HG03342 (cell line): ENCODE measurements around the gene DPH1.

ENCODE experiments used
- ATAC-seq: cut with Tn5 transposase; IDR thresholded peaks from one replicate; pipeline ENCODE4 v1.9.1; 2021; ENCODE audit warnings: mild to moderate bottlenecking, moderate library complexity; ENCODE audit not compliant: unreplicated experiment

The DPH1 gene

GRCh38 chr17:2059547-2060384 lies 29.8 kb downstream of the DPH1 start:
- ATAC-seq, result no peak

DNA sequence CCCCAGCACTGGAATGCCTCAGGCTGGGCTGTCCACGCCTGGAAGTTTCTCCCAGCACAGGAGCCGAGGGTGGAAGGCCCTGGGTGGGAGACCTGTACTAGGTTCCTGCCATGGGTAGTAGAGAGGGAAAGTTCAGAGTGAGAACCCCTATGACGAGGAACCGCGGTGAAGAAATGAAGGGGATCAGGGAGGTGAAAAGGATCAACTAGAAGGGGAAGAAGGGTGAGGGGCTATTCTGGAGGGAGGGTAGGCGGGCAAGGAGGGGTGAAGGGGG lies 30.4 kb downstream of the DPH1 start:
- no peak for ATAC-seq

- ATAC-seq, result no peak
Observed at GRCh38 chr17:2060681-2061440, 30.9 kb downstream of the DPH1 start.

DNA sequence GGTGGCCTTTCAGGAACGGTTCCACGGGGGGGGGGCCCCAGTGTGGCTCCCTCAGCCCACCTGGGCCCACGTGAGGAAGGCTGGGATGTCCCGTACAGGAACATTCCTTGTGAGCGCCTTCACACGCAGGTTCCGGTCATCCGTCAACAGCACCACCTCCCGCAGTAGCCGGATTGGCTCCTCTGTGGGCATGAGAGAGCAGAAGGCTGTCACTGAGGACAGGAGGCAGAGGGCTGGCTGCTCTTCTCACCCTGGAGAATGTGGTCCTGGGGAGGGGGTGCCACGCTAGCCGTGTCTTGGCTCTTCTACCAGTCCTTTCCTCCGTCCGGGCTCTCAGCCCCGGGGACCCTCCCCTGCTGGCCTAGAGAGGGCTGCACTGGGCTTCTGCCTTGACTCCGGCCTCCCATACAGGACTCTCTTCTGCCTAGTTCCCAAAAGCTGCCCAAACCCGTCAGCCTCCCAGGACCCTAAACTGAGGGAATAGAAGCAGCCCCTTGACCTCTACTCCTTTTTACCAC lies 31.5 kb downstream of the DPH1 start:
- no peak for ATAC-seq

- no peak for ATAC-seq
Observed at GRCh38 chr17:2062571-2063183, 32.7 kb downstream of the DPH1 start.

- ATAC-seq, result no peak
Observed at GRCh38 chr17:2063261-2064146, 33.6 kb downstream of the DPH1 start.

GRCh38 chr17:2064147-2064489 lies 34.2 kb downstream of the DPH1 start:
- ATAC-seq, result no peak

- ATAC-seq, result peak; percentile 22
Observed at GRCh38 chr17:2064520-2064971, 34.6 kb downstream of the DPH1 start.

DNA sequence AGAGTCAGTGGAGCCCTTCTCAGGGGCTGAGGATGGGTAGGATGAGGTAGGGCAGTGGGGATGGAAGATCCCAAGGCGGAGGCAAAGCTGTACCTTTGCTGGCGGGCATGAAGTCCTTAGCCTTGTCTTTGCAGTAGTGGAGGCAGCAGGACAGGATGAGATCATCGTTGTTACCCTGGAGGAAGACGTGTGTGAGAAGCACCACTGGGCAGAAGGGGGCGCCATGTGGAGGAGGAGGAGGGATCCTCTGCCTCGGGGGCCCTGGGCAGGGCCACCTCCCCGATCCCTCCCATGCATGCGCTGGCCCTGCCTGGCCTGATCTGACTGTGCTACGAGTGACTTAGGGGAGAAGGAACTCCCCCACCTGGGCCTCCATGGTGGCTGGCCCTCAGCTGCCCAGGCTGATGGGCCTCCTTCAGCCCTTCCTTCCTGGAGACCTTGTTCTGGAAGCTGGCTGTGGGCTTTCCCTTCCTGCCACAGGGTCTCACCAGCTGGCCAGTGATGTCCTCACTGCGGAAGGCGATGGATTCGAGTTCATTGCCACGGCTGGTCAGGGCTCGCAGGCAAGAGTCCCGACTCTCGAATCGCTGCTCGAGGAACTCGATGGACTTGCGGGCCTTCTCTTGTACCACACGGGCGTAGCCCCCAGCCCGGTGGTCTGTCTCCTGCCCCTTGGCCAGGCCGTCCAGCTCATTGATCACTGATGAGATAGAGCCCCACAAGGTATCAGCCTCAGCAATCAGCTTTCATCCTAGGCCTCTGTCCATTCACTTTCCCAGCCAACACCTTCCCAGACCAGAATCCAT lies 35.2 kb downstream of the DPH1 start:
- peak; percentile 36 for ATAC-seq

- no peak for ATAC-seq
Observed at GRCh38 chr17:2065949-2066400, 36.0 kb downstream of the DPH1 start.

- no peak for ATAC-seq
Observed at GRCh38 chr17:2067048-2067561, 37.2 kb downstream of the DPH1 start.

DNA sequence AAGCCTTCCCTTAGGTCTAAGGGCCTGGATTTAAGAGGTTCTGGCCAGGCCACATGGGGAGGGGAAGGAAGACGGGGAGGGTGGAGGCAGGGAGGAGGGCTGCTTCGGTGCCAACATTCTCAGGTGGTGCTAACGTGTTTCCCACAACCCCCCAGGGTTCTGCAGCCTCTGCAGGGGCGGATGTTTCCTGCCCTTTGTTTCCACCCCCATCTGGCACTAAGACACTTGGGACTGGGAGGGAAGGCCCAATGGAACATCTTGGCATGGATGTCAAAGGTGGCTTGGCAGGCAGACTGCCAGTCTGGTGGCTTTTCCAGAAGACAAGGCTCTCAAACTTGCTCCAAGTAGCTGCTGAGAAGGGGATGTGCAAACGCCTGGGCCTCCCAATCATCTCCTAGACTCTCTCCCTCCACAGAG lies 37.7 kb downstream of the DPH1 start:
- no peak for ATAC-seq

DNA sequence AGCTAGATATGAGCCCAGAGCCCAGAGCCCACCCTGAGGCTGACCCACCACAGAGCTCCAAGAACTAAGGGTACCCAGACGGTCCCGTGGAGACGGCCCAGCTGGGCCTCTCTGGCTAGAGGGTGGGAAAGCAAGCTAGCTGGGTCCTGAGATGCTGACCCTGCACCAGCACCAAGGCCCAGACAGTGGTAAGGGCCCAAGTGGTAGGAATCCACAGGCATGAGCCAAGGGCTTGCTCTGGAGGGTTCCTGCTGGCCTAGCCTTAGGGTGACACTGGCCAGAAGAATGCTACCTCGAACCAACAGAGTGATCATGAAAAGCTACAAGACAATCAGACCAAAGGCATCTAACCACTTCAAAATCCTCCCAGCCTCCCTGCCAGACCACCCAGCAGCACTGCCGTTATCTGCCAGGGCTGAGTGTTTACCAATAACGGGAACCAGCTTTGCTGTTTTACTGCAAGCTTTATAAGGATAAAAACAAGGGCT lies 38.1 kb downstream of the DPH1 start:
- ATAC-seq, result no peak

DNA sequence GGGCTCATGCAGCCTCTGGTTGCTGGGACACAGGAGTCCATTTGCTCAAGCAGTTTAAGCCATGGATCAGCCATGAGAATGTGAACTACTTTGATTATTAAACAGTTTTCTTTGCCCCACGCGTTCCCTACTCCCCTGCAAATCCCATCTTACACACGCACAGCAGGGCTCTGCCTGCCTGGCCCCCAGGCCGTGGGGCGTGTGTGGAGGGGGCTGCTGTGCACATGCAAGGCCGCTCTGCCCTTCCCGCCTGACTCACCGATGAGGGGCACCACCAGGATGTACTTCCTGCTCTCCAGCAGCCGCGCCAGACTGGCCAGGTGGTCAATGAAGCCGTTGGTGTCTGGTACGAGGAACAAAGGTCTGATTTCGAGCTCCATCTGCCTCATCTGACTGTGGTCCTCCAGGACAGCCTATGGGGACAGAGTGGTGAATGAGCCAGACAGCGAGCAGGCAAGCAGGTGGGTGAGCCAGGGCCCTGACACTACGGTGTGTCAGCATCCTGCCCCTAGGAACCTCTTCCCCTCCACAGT lies 38.6 kb downstream of the DPH1 start:
- ATAC-seq, result no peak

DNA sequence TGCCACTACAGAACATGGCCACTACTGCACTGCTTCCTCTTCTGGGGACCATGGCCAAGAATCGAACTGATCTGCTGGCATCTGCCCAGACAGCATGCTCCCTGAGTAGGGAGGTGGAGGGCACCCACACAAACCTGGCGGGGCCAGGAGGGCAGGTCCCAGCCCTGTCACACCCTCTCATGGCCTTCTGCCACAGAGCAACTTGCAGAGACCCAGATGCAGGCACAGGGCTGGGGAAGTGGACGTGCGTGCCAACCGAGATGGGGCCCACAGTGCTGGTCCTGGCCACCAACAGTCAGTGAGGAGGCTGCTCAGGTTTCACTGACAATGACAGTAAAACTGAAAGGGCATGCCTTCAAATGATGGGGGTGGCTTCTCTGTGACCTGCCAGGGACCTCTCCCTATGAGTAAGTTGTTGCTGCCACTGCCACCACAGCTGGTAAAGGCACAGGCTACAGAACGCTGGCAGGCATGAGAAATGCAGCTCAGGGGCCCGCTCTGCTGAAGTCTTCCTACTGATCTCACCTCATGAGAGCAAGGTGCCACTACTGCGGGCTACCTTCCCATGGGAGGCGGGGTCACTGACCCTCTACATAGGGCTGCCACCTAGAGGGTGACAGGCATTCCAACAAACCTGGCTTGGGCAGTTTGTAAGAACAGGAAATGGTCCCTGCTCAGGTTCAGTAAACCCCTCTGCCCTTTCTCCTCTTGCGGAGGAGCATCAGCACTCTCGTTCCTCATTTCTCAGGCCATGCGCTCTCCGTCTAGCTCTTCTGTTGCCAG lies 40.5 kb downstream of the DPH1 start:
- peak; percentile 68 for ATAC-seq

GRCh38 chr17:2071024-2071385 lies 41.1 kb downstream of the DPH1 start:
- ATAC-seq, result no peak

DNA sequence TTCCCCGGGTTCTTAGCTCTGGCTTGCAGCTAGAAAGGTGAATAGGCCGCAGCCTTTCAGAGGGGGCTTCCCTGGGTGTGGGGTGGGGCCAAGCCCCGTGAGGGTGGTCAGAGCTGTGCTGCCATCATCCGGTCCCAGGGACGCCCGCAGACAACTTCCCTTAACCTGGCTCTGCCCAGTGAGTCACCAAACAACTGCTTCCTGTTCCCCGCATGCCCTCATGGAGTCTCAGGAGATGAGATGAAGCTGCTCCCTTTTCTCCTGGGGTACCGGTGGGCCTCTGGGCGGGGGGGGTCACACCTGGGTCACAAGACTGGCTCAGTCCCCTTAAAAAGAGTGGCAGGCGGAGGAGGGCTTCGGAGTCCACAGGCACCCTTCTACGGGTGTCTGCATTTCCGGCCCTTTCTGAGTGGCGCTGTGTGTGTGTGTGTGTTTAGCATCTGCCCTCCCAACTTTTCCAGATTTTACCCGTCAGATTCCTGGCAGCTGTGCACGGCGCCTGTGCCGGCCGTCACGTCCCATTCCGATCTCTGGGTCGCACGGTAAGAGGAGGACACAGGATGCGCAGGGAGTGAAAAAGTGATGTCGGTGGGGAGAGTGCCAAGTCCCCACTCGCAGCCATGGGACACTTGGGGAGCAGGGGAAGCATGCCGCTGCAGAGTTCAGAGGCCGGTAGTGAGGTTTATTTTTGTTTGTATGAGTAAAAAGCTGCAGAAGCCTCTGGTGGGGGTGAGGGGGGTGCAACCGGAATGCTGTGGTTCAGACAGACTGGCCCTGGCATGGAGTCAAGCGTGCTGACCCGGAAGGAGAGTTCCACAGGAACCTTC lies 41.7 kb downstream of the DPH1 start:
- no peak for ATAC-seq

DNA sequence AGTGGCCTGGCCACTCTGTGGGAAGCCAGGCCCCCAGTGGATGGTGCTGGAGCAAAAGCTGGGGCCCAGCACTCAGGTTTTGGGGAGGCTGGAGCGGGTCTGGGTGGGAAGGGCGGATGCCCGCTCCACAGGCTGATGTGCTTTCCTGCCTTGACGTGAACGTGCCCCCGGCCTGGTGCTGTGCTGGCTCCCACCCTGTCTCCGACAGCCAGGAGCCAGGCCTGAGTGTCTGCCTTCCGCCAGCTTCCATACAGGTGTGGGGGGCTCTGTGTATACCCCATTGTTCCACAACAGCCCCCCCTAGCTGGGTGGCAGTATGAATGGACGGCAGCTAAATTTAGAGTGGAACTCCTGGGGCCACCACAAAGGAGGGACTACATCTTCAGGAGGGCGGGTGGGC lies 45.0 kb downstream of the DPH1 start:
- ATAC-seq, result no peak
